ENCODE data around the gene EDN3.

DNA sequence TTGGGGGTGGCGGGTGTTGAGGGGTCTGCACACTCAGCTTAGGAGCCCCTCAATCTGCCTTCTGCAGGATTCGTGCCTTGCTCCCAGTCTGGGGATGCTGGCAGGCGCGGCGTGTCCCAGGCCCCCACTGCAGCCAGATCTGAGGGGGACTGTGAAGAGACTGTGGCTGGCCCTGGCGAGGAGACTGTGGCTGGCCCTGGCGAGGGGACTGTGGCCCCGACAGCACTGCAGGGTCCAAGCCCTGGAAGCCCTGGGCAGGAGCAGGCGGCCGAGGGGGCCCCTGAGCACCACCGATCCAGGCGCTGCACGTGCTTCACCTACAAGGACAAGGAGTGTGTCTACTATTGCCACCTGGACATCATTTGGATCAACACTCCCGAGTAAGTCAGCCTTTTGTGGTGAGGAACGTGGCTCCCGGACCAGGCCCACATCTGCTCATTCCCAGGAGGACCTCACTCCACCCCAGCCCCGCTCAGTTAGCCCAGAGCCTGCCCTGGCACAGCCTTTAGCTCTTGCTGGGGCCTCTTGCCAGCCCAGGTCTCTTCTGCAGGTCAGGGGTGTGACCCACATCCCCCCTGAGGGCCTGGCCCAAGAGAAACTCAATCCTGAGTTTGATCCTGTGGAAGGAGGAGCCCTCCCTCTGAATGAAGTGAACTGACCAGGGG, 1.1 kb downstream of the EDN3 start:
- TF ChIP-seq CTCF (IDR thresholded peaks at IDR 0.05): no peak
- TF ChIP-seq POLR2A (IDR thresholded peaks at IDR 0.05): no peak
- TF ChIP-seq POLR2AphosphoS5 (IDR thresholded peaks at IDR 0.05): no peak

Data from prostate gland (tissue), 2 donors.